ENCODE measurements around the gene NPC2. TPM values are rescaled to one million over a fixed set of nuclear protein-coding genes. Genes with fewer than 3 reads are reported as not detected.

The NPC2 gene
- total and polyA plus RNA-seq, 2 donors (not counting 3 experiments of a cell fraction or from before 2014, with no cell fraction given): 203 to 406 TPM

DNA sequence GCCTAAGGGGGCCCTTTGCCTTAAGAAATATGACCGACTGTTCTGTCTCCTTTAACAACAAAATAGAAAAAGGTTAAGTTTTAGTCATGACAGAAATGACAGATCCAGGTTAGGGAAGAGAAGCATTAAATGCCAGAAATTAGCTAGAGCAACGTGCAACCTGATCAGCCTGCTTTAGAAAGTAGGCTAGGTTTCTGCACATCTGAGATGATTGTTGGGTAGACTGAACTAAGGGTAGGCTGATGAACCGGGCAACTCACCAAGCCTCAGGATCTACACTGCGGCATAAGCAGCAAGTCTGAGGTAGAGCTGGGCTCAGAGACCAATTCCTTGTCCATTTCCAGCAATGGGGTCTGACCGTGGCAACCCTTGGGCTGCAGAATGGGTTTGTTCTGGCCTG is 29.4 kb downstream of the NPC2 start:
- H3K27ac ChIP-seq (ENCODE audit: insufficient read depth, low read depth, low read length): no peak overlapping the region
- no TSS peak for BruUV-seq (replicated peaks)
- no peak overlapping the region for H2AFZ ChIP-seq (ENCODE audit: low read depth, low read length)
- peaks cover 8% of the 10 kb centered on the region for H3K4me1 ChIP-seq (ENCODE audit: control insufficient read depth, extremely low read depth, insufficient read depth, low read length)
- TF ChIP-seq FOS (IDR thresholded peaks at IDR 0.05; ENCODE audit: borderline replicate concordance, insufficient read depth, low read length) (no peak), EZH2 (IDR thresholded peaks at IDR 0.05; ENCODE audit: borderline replicate concordance, low read depth, low read length, severe bottlenecking) (no peak), POLR2AphosphoS5 (IDR thresholded peaks at IDR 0.05; ENCODE audit: insufficient read depth, low read depth, low read length) (no peak), POLR2A (IDR thresholded peaks at IDR 0.05; ENCODE audit: low read depth, low read length) (no peak), JUN (IDR thresholded peaks at IDR 0.05; ENCODE audit: borderline replicate concordance, insufficient read depth, insufficient read length, low read depth) (no peak), GATA2 (IDR thresholded peaks at IDR 0.05; ENCODE audit: insufficient read depth, insufficient read length, low read depth, low read length) (no peak), MYC (IDR thresholded peaks at IDR 0.05; ENCODE audit: low read depth, low read length) (no peak)
- TF ChIP-seq, protein P1, sequence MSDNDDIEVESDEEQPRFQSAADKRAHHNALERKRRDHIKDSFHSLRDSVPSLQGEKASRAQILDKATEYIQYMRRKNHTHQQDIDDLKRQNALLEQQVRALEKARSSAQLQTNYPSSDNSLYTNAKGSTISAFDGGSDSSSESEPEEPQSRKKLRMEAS (IDR thresholded peaks at IDR 0.05; ENCODE audit: insufficient read depth, insufficient read length): no peak
- TF ChIP-seq, protein P2, sequence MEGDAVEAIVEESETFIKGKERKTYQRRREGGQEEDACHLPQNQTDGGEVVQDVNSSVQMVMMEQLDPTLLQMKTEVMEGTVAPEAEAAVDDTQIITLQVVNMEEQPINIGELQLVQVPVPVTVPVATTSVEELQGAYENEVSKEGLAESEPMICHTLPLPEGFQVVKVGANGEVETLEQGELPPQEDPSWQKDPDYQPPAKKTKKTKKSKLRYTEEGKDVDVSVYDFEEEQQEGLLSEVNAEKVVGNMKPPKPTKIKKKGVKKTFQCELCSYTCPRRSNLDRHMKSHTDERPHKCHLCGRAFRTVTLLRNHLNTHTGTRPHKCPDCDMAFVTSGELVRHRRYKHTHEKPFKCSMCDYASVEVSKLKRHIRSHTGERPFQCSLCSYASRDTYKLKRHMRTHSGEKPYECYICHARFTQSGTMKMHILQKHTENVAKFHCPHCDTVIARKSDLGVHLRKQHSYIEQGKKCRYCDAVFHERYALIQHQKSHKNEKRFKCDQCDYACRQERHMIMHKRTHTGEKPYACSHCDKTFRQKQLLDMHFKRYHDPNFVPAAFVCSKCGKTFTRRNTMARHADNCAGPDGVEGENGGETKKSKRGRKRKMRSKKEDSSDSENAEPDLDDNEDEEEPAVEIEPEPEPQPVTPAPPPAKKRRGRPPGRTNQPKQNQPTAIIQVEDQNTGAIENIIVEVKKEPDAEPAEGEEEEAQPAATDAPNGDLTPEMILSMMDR (IDR thresholded peaks at IDR 0.05; ENCODE audit: extremely low read depth in 1 of 2, insufficient read depth in 1 of 2, low read depth in 1 of 2, low read length in 2 of 2): no peak
- H3K9me3 ChIP-seq (replicated peaks; ENCODE audit: control insufficient read depth, insufficient read depth, low read length): no peaks in the 10 kb centered on the region
- no peak overlapping the region for H3K4me2 ChIP-seq (ENCODE audit: insufficient read depth, low read length)
- H3K79me2 ChIP-seq (ENCODE audit: control insufficient read depth, insufficient read depth, low read length): no peaks in the 10 kb centered on the region
- intact Hi-C loops (cut with micrococcal nuclease): loop anchor here (5.0 kb wide), 1 partner anchor 279 kb away; no protein-coding TSS in a partner anchor
- POLR2A ChIA-PET: no interaction called here
- H3K9ac ChIP-seq (replicated peaks; ENCODE audit: extremely low read depth, insufficient read depth, low read length): no peak overlapping the region
- peaks cover 0 to 3% of the 10 kb centered on the region in 2 experiments for H3K27me3 ChIP-seq (ENCODE audit: control insufficient read depth in 2 of 2, insufficient read depth in 2 of 2, low read length in 2 of 2)
- CTCF ChIA-PET: interaction anchor here (0.8 to 0.9 kb wide), 2 partner anchors 10 to 15 kb away, joined by 3 to 4 read pairs; no protein-coding TSS in a partner anchor
- no peaks in the 10 kb centered on the region for H3K36me3 ChIP-seq (ENCODE audit: control insufficient read depth in 2 of 2, extremely low read depth in 1 of 2, insufficient read depth in 2 of 2, low read length in 2 of 2)
- dilution Hi-C loops (cut with MboI; ENCODE audit: extremely low pct_ligation_motif_present, low sequenced_read_pairs): no loop called here
- no peaks in the 10 kb centered on the region for H4K20me1 ChIP-seq (replicated peaks; ENCODE audit: control insufficient read depth, extremely low read depth, insufficient read depth, low read length)
- no peak overlapping the region for H3K4me3 ChIP-seq (replicated peaks in 1 of 3; ENCODE audit: insufficient read depth in 1 of 3, low read depth in 1 of 3, low read length in 3 of 3)
- FAIRE-seq (peak; percentile 28), DNase-seq (ENCODE audit: low read depth, low spot score) (no peak)
- H3K9me1 ChIP-seq (replicated peaks; ENCODE audit: control insufficient read depth, extremely low read depth, insufficient read depth, low read length): no peaks in the 10 kb centered on the region
